GM12892 (cell line): ENCODE results near the gene TNFRSF4.
"Not testable (repeated sequence)": the region's sequence is repeated elsewhere in the genome, so short reads cannot be mapped to it uniquely, and the experiment has no call there.

Experiments
- DNase-seq: peaks from one replicate; pipeline ENCODE4 v3.0.0; 2011; ENCODE audit not compliant: insufficient read length
- FAIRE-seq: peaks from 2 replicates; lab custom pipeline; 2011; peaks lifted over from hg19 to GRCh38; lab: Jason Lieb, UNC
- POLR2A ChIP-seq: IDR thresholded peaks from 2 replicates; pipeline ENCODE4 v1.6.1; 2011; ENCODE audit warnings: low read depth, low read length, control low read depth
- POLR2AphosphoS5 ChIP-seq: IDR thresholded peaks from 2 replicates; pipeline ENCODE4 v1.6.1; 2011; ENCODE audit warnings: low read depth, low read length, control low read depth
- TAF1 ChIP-seq: IDR thresholded peaks from 2 replicates; pipeline ENCODE4 v1.6.1; 2011; ENCODE audit warnings: low read depth, mild to moderate bottlenecking, control low read depth, low read length, borderline replicate concordance

The TNFRSF4 gene

GRCh38 chr1:1200876-1201810, 12.8 kb downstream of the TNFRSF4 start:
- no peak for DNase-seq

GRCh38 chr1:1199961-1200875, 13.7 kb downstream of the TNFRSF4 start:
- no peak for DNase-seq
- TF ChIP-seq POLR2A, result no peak
- TF ChIP-seq TAF1, result no peak
- no peak for FAIRE-seq

More at GRCh38 chr1:1200876-1201810, 12.8 kb downstream of the TNFRSF4 start:
- FAIRE-seq, result peak; percentile 5
- TF ChIP-seq POLR2A (no peak), POLR2AphosphoS5 (no peak), TAF1 (no peak)

- no peak for DNase-seq
- no peak for TF ChIP-seq TAF1
- TF ChIP-seq POLR2A, result no peak
- FAIRE-seq, result no peak
Observed at GRCh38 chr1:1199141-1199960, 14.6 kb downstream of the TNFRSF4 start.

- FAIRE-seq (no peak), DNase-seq (no peak)
- TF ChIP-seq POLR2AphosphoS5, result no peak
- no peak for TF ChIP-seq TAF1
- no peak for TF ChIP-seq POLR2A
Observed at GRCh38 chr1:1198423-1199140, 15.4 kb downstream of the TNFRSF4 start.

- FAIRE-seq (no peak), DNase-seq (no peak)
- TF ChIP-seq POLR2A, result no peak
- TF ChIP-seq POLR2AphosphoS5, result no peak
- TF ChIP-seq TAF1, result no peak
Observed at GRCh38 chr1:1197551-1198422, 16.2 kb downstream of the TNFRSF4 start.

- DNase-seq, result no peak
- FAIRE-seq, result no peak
- TF ChIP-seq TAF1 (no peak), POLR2A (no peak), POLR2AphosphoS5 (no peak)
Observed at GRCh38 chr1:1197188-1197500, 16.8 kb downstream of the TNFRSF4 start.

GRCh38 chr1:1196431-1197187, 17.3 kb downstream of the TNFRSF4 start:
- DNase-seq (no peak), FAIRE-seq (no peak)
- TF ChIP-seq POLR2AphosphoS5 (no peak), TAF1 (no peak), POLR2A (no peak)

- not testable (repeated sequence) for FAIRE-seq, DNase-seq
Observed at GRCh38 chr1:1195726-1196125, 18.2 kb downstream of the TNFRSF4 start.

GRCh38 chr1:1194723-1195122, 19.2 kb downstream of the TNFRSF4 start:
- FAIRE-seq, result no peak
- TF ChIP-seq TAF1, result no peak
- TF ChIP-seq POLR2AphosphoS5, result no peak
- no peak for DNase-seq
